Measurements from ENCODE around the gene DHFR2. TPM values are rescaled to one million over a fixed set of nuclear protein-coding genes. Genes with fewer than 3 reads are reported as not detected.

The DHFR2 gene
- total and polyA plus RNA-seq, 9 of the 15 experiments (the other 6 are each of a cell fraction or from before 2014, with no cell fraction given): 0.64 to 1.7 (median 1.4) TPM

GRCh38 chr3:94028093-94028837 lies 34.5 kb downstream of the DHFR2 start, which contains the start of gene STX19:
STX19 (minus strand) TSS chr3:94028597; CDS start chr3:94015269, 13,328 bp downstream.
- H3K27me3 ChIP-seq (ENCODE audit: control insufficient read depth in 2 of 2, insufficient read depth in 2 of 2, low read length in 2 of 2): no peaks in the 10 kb centered on the region
- no TSS peak for BruUV-seq (replicated peaks)
- no peak within 1 kb of the TSS for H3K27ac ChIP-seq (ENCODE audit: extremely low read depth, low read depth, low read length)
- no peak within 1 kb of the TSS for H3K4me3 ChIP-seq
- no peaks in the 10 kb centered on the region for H3K79me2 ChIP-seq (ENCODE audit: control insufficient read depth, insufficient read depth, low read length)
- ChIA-PET POLR2A (interaction anchor here (0.6 to 1.6 kb wide), 2 partner anchors 34 to 39 kb away, joined by 3 to 4 read pairs; partner anchors contain the start of genes DHFR2 and NSUN3), CTCF (ENCODE audit: low intra/inter-chr PET ratio) (no interaction called here)
- WGBS (ENCODE audit: insufficient coverage, low coverage, missing lambda C conversion rate): 90% methylated on average over 8 of the region's 8 CpGs
- H3K9me1 ChIP-seq (ENCODE audit: control insufficient read depth, insufficient read depth, low read length): no peaks in the 10 kb centered on the region
- H3K9me3 ChIP-seq (replicated peaks; ENCODE audit: control insufficient read depth, insufficient read depth, low read depth, low read length): no peaks in the 10 kb centered on the region
- no peaks in the 10 kb centered on the region for H3K4me1 ChIP-seq (replicated peaks in 1 of 2; ENCODE audit: control insufficient read depth in 2 of 2, insufficient read depth in 2 of 2, low read length in 2 of 2)
- DNase-seq (ENCODE audit: extremely low read depth in 1 of 4, low spot score in 3 of 4): no peak
- no peaks in the 10 kb centered on the region for H4K20me1 ChIP-seq (replicated peaks; ENCODE audit: control insufficient read depth, insufficient read depth, low read length)
- H3K9ac ChIP-seq (ENCODE audit: insufficient read depth in 1 of 2, low read depth in 2 of 2, low read length in 2 of 2): no peak within 1 kb of the TSS
- no peak within 1 kb of the TSS for H2AFZ ChIP-seq (ENCODE audit: low read depth, low read length)
- H3K36me3 ChIP-seq (ENCODE audit: control insufficient read depth, insufficient read depth, low read length): no peaks in the 10 kb centered on the region; the same call in 2 of the 3 replicates
- no peak for ATAC-seq
- intact Hi-C loops (cut with micrococcal nuclease) (no loop called here), in situ Hi-C loops (cut with MboI) (no loop called here)
- no peak within 1 kb of the TSS for H3K4me2 ChIP-seq (ENCODE audit: insufficient read depth, low read length)
- FAIRE-seq: no peak
- no peak for TF ChIP-seq SPI1 (IDR thresholded peaks at IDR 0.05; ENCODE audit: borderline replicate concordance, low read depth, low read length)
- TF ChIP-seq MTF1 (CRISPR knock-in tag; IDR thresholded peaks at IDR 0.05; ENCODE audit: borderline replicate concordance): no peak
- TF ChIP-seq SNAPC5 (CRISPR knock-in tag; IDR thresholded peaks at IDR 0.05): no peak
- no peak for TF ChIP-seq CTCF (IDR thresholded peaks at IDR 0.05 in 2 of 3, conservative IDR thresholded peaks at IDR 0.05 in 1 of 3; ENCODE audit: insufficient read depth in 2 of 3, low read depth in 1 of 3, low read length in 3 of 3)
- TF ChIP-seq RBFOX2 (IDR thresholded peaks at IDR 0.05; ENCODE audit: low read depth, low read length): no peak
- no peak for TF ChIP-seq COPS2 (conservative IDR thresholded peaks at IDR 0.05)
- TF ChIP-seq, protein P1, sequence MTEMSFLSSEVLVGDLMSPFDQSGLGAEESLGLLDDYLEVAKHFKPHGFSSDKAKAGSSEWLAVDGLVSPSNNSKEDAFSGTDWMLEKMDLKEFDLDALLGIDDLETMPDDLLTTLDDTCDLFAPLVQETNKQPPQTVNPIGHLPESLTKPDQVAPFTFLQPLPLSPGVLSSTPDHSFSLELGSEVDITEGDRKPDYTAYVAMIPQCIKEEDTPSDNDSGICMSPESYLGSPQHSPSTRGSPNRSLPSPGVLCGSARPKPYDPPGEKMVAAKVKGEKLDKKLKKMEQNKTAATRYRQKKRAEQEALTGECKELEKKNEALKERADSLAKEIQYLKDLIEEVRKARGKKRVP (CRISPR knock-in tag; IDR thresholded peaks at IDR 0.05): no peak
- no peak for TF ChIP-seq POU5F1 (IDR thresholded peaks at IDR 0.05; ENCODE audit: borderline replicate concordance, low read depth, low read length, partially characterized antibody)
- no peak for TF ChIP-seq CBX2 (IDR thresholded peaks at IDR 0.05; ENCODE audit: insufficient read depth, low read length, poor library complexity, severe bottlenecking)
- TF ChIP-seq ARID3A (IDR thresholded peaks at IDR 0.05; ENCODE audit: borderline replicate concordance, low read depth, low read length): no peak
- no peak for TF ChIP-seq ZBTB17 (CRISPR knock-in tag; IDR thresholded peaks at IDR 0.05)
- no peak for TF ChIP-seq HDAC2 (IDR thresholded peaks at IDR 0.05)
- TF ChIP-seq SRF (CRISPR knock-in tag; IDR thresholded peaks at IDR 0.05): no peak
- TF ChIP-seq BHLHE40 (IDR thresholded peaks at IDR 0.05; ENCODE audit: low read length): no peak
- TF ChIP-seq ZNF174 (CRISPR knock-in tag; IDR thresholded peaks at IDR 0.05): no peak

Data from K562 (cell line).